ENCODE results near the gene AK4. TPM values are rescaled to one million over a fixed set of nuclear protein-coding genes. Genes with fewer than 3 reads are reported as not detected.

The AK4 gene
- polyA plus RNA-seq, 1 donor (not counting 4 experiments of a cell fraction or from before 2014, with no cell fraction given) = 90.0 TPM

GRCh38 chr1:65112811-65113210 lies 35.2 kb upstream of the AK4 start:
- no peak for FAIRE-seq
- H3K79me2 ChIP-seq (ENCODE audit: control insufficient read depth, insufficient read depth, low read length) = no peaks in the 10 kb centered on the region
- dilution Hi-C loops (cut with MboI; ENCODE audit: extremely low pct_ligation_motif_present, low sequenced_read_pairs) = no loop called here
- no peak overlapping the region for H3K4me3 ChIP-seq (ENCODE audit: control insufficient read depth in 2 of 3, extremely low read depth in 1 of 3, insufficient read depth in 2 of 3, low read depth in 1 of 3, low read length in 3 of 3)
- H3K9ac ChIP-seq (ENCODE audit: control insufficient read depth, extremely low read depth, insufficient read depth, low read length) = no peak overlapping the region
- no peaks in the 10 kb centered on the region for H4K20me1 ChIP-seq (ENCODE audit: control insufficient read depth, extremely low read depth, insufficient read depth, low read length)
- H3K4me1 ChIP-seq (ENCODE audit: control insufficient read depth, extremely low read depth, insufficient read depth, low read length) = no peaks in the 10 kb centered on the region
- H3K36me3 ChIP-seq (ENCODE audit: control insufficient read depth in 2 of 2, extremely low read depth in 1 of 2, insufficient read depth in 2 of 2, low read length in 2 of 2) = no peaks in the 10 kb centered on the region
- H2AFZ ChIP-seq (ENCODE audit: control insufficient read depth, low read length) = no peak overlapping the region
- TF ChIP-seq CTCF (optimal IDR thresholded peaks at IDR 0.05 in 1 of 3, IDR thresholded peaks at IDR 0.05 in 1 of 3, conservative IDR thresholded peaks at IDR 0.05 in 1 of 3; ENCODE audit: extremely low read depth in 1 of 3, insufficient read depth in 2 of 3, low read length in 3 of 3) = no peak
- no peak overlapping the region for H3K4me2 ChIP-seq (ENCODE audit: control insufficient read depth, extremely low read depth, insufficient read depth, low read depth, low read length)
- no peak for DNase-seq (ENCODE audit: low read depth, low spot score)
- no peaks in the 10 kb centered on the region for H3K9me1 ChIP-seq (ENCODE audit: control insufficient read depth, extremely low read depth, insufficient read depth, low read length)
- H3K9me3 ChIP-seq (ENCODE audit: control insufficient read depth, low read depth, low read length) = no peaks in the 10 kb centered on the region
- H3K27ac ChIP-seq (ENCODE audit: control insufficient read depth, insufficient read depth, low read length) = no peak overlapping the region
- H3K27me3 ChIP-seq (ENCODE audit: control insufficient read depth, extremely low read depth, insufficient read depth, low read length) = no peaks in the 10 kb centered on the region

GRCh38 chr1:65113298-65113697 lies 34.7 kb upstream of the AK4 start:
- dilution Hi-C loops (cut with MboI; ENCODE audit: extremely low pct_ligation_motif_present, low sequenced_read_pairs) = no loop called here
- DNase-seq (ENCODE audit: low read depth, low spot score) (no peak), FAIRE-seq (no peak)
- H3K27ac ChIP-seq (ENCODE audit: control insufficient read depth, insufficient read depth, low read length) = no peak overlapping the region
- no peaks in the 10 kb centered on the region for H3K4me1 ChIP-seq (ENCODE audit: control insufficient read depth, extremely low read depth, insufficient read depth, low read length)
- H3K9ac ChIP-seq (ENCODE audit: control insufficient read depth, extremely low read depth, insufficient read depth, low read length) = no peak overlapping the region
- H3K4me3 ChIP-seq (ENCODE audit: control insufficient read depth in 2 of 3, extremely low read depth in 1 of 3, insufficient read depth in 2 of 3, low read depth in 1 of 3, low read length in 3 of 3) = no peak overlapping the region
- H3K27me3 ChIP-seq (ENCODE audit: control insufficient read depth, extremely low read depth, insufficient read depth, low read length) = no peaks in the 10 kb centered on the region
- no peak for TF ChIP-seq CTCF (optimal IDR thresholded peaks at IDR 0.05 in 1 of 3, IDR thresholded peaks at IDR 0.05 in 1 of 3, conservative IDR thresholded peaks at IDR 0.05 in 1 of 3; ENCODE audit: extremely low read depth in 1 of 3, insufficient read depth in 2 of 3, low read length in 3 of 3)
- TF ChIP-seq EZH2 (IDR thresholded peaks at IDR 0.05; ENCODE audit: low read length) = no peak
- H4K20me1 ChIP-seq (ENCODE audit: control insufficient read depth, extremely low read depth, insufficient read depth, low read length) = no peaks in the 10 kb centered on the region
- no peaks in the 10 kb centered on the region for H3K36me3 ChIP-seq (ENCODE audit: control insufficient read depth in 2 of 2, extremely low read depth in 1 of 2, insufficient read depth in 2 of 2, low read length in 2 of 2)
- H3K4me2 ChIP-seq (ENCODE audit: control insufficient read depth, extremely low read depth, insufficient read depth, low read depth, low read length) = no peak overlapping the region
- H3K9me3 ChIP-seq (ENCODE audit: control insufficient read depth, low read depth, low read length) = no peaks in the 10 kb centered on the region
- no peaks in the 10 kb centered on the region for H3K79me2 ChIP-seq (ENCODE audit: control insufficient read depth, insufficient read depth, low read length)
- no peak overlapping the region for H2AFZ ChIP-seq (ENCODE audit: control insufficient read depth, low read length)
- H3K9me1 ChIP-seq (ENCODE audit: control insufficient read depth, extremely low read depth, insufficient read depth, low read length) = no peaks in the 10 kb centered on the region

All from keratinocyte (primary cell).